K562 (cell line): ENCODE data around the gene TRIM33. TPM values are rescaled to one million over a fixed set of nuclear protein-coding genes. Genes with fewer than 3 reads are reported as not detected.
A peak's percentile ranks its signal among the peaks of the same experiment; 100 is the strongest.

ENCODE experiments used
- CHAMP1 ChIP-seq: fragments of 450-650 bp; IDR thresholded peaks from 2 replicates; pipeline ENCODE4 v1.6.1; 2016; ENCODE audit warnings: mild to moderate bottlenecking
- E2F5 ChIP-seq: sonication (generic); formaldehyde crosslinking; IDR thresholded peaks from 2 replicates; pipeline ENCODE4 v1.8.0; 2022; ENCODE audit warnings: mild to moderate bottlenecking, missing genetic modification reagents
- ESRRA ChIP-seq: fragments of 450-650 bp; IDR thresholded peaks from 2 replicates; pipeline ENCODE4 v1.6.1; 2014; ENCODE audit warnings: low read depth, mild to moderate bottlenecking, moderate library complexity, borderline replicate concordance
- ESRRB ChIP-seq: fragments of 250-450 bp; sonication (Bioruptor Pico); IDR thresholded peaks from 2 replicates; pipeline ENCODE4 v1.5.0; 2020; ENCODE audit warnings: mild to moderate bottlenecking, moderate library complexity, borderline replicate concordance
- HNRNPUL1 ChIP-seq: fragments of 200-400 bp; formaldehyde crosslinking; IDR thresholded peaks from 2 replicates; pipeline ENCODE4 v1.6.1; 2017; ENCODE audit warnings: low read length
- NELFE ChIP-seq: IDR thresholded peaks from 2 replicates; pipeline ENCODE4 v1.6.1; 2011; ENCODE audit warnings: mild to moderate bottlenecking; ENCODE audit not compliant: insufficient read depth, insufficient read length
- NFIX ChIP-seq: fragments of 250-450 bp; sonication (Bioruptor Pico); IDR thresholded peaks from 2 replicates; pipeline ENCODE4 v1.4.0; 2020; ENCODE audit warnings: low read depth, mild to moderate bottlenecking, moderate library complexity
- OTX1 ChIP-seq: fragments of 450-650 bp; formaldehyde crosslinking; IDR thresholded peaks from 2 replicates; pipeline ENCODE4 v1.4.0; 2022; ENCODE audit warnings: mild to moderate bottlenecking
- PHTF2 ChIP-seq: fragments of 250-450 bp; sonication (Bioruptor Pico); IDR thresholded peaks from 2 replicates; pipeline ENCODE4 v1.5.0; 2021; ENCODE audit warnings: mild to moderate bottlenecking
- PKNOX1 ChIP-seq: fragments of 450-650 bp; IDR thresholded peaks from 2 replicates; pipeline ENCODE4 v1.6.1; 2016
- PML ChIP-seq: IDR thresholded peaks from 2 replicates; pipeline ENCODE4 v1.6.1; 2012; ENCODE audit warnings: low read length, inconsistent platforms
- POLR2AphosphoS5 ChIP-seq: IDR thresholded peaks from 2 replicates; pipeline ENCODE4 v1.6.1; 2011; ENCODE audit warnings: mild to moderate bottlenecking, low read depth, low read length, moderate library complexity; ENCODE audit not compliant: control insufficient read depth, insufficient read depth
- RCOR1 ChIP-seq, 2 experiments: IDR thresholded peaks; 2 replicates each; pipeline ENCODE4 v1.6.1; 2012; ENCODE audit warnings: low read depth in 2 of 2, low read length in 2 of 2, borderline replicate concordance in 1 of 2, improper control_type of control experiment in 1 of 2
- RFX1 ChIP-seq: fragments of 450-650 bp; IDR thresholded peaks from 2 replicates; pipeline ENCODE4 v1.6.1; 2016; ENCODE audit warnings: mild to moderate bottlenecking, moderate library complexity
- SNRNP70 ChIP-seq: fragments of 200-400 bp; formaldehyde crosslinking; optimal IDR thresholded peaks from 2 replicates; pipeline ENCODE3; 2017; ENCODE audit warnings: low read depth, low read length
- SP2 ChIP-seq: IDR thresholded peaks from 2 replicates; pipeline ENCODE4 v1.6.1; 2011; ENCODE audit warnings: mild to moderate bottlenecking, low read depth, low read length, moderate library complexity; ENCODE audit not compliant: poor library complexity, severe bottlenecking; ENCODE audit errors: extremely low read depth
- TFAM ChIP-seq: fragments of 250-450 bp; sonication (Bioruptor Pico); conservative IDR thresholded peaks from 2 replicates; pipeline ENCODE4 v1.5.0; 2021; ENCODE audit warnings: mild to moderate bottlenecking, moderate library complexity
- TRIM28 ChIP-seq: fragments of 450-650 bp; IDR thresholded peaks from 2 replicates; pipeline ENCODE4 v1.6.1; 2017
- ZBTB26 ChIP-seq: fragments of 450-650 bp; formaldehyde crosslinking; IDR thresholded peaks from 2 replicates; pipeline ENCODE4 v1.4.0; 2022; ENCODE audit warnings: missing genetic modification characterization
- ZBTB8A ChIP-seq: fragments of 450-650 bp; IDR thresholded peaks from 2 replicates; pipeline ENCODE4 v1.6.1; 2018; ENCODE audit warnings: mild to moderate bottlenecking, moderate library complexity; ENCODE audit not compliant: partially characterized antibody
- ZNF133 ChIP-seq: fragments of 250-450 bp; sonication (Bioruptor Pico); IDR thresholded peaks from 2 replicates; pipeline ENCODE4 v1.4.0; 2020; ENCODE audit warnings: mild to moderate bottlenecking
- ZNF143 ChIP-seq: sonication (generic); formaldehyde crosslinking; IDR thresholded peaks from 2 replicates; pipeline ENCODE4 v1.9.0; 2022; ENCODE audit warnings: mild to moderate bottlenecking, missing genetic modification reagents
- ZNF740 ChIP-seq, 3 experiments: fragments of 200-800 bp in 1 of 3; sonication (Bioruptor generic) in 1 of 3; sonication (generic) in 1 of 3; formaldehyde crosslinking in 1 of 3; IDR thresholded peaks; 2 replicates each; pipeline versions ENCODE4 v1.6.1 to v1.8.0; 2016 to 2022; ENCODE audit warnings: mild to moderate bottlenecking in 2 of 3, missing compliant biosample characterization in 2 of 3, missing genetic modification characterization in 2 of 3, missing genetic modification reagents in 1 of 3
- ZNF79 ChIP-seq: fragments of 250-450 bp; sonication (Bioruptor Pico); IDR thresholded peaks from 2 replicates; pipeline ENCODE4 v1.4.0; 2020; ENCODE audit warnings: low read depth, mild to moderate bottlenecking, moderate library complexity
- polyA plus RNA-seq, 8 experiments: library from polyadenylated mRNA; depleted of rRNA in 4 of 8; stranded (reverse) in 5 of 8; unstranded in 3 of 8; fragments of >200 nt; fragmentation: Nextera tagmentation in 2 of 8; fragmentation: Illumina TruSeq in 1 of 8; extraction: Ambion mirVana in 2 of 8; extraction: Trizol in 1 of 8; gene quantifications; 2 replicates each; pipeline versions ENCODE4 v1.2.1 to v1.2.3, GENCODE V29; 2011 to 2014; ENCODE audit warnings: inconsistent platforms in 1 of 8, missing spikeins in 1 of 8
- total RNA-seq, 7 experiments: library from RNA; depleted of rRNA in 6 of 7; stranded (reverse); fragments of >200 nt in 6 of 7; fragmentation: Illumina TruSeq in 2 of 7; extraction: Trizol in 2 of 7; gene quantifications; 2 replicates each; pipeline versions ENCODE4 v1.2.1 to v1.2.3, GENCODE V29; 2011 to 2021; ENCODE audit warnings: low replicate concordance in 1 of 7

The TRIM33 gene
- total and polyA plus RNA-seq, 9 of the 15 experiments (the other 6 are each of a cell fraction or from before 2014, with no cell fraction given): 9.3 to 58.4 (median 40.2) TPM

GRCh38 chr1:114453361-114453784 is 57.6 kb downstream of the TRIM33 start (continued):
- TF ChIP-seq CHAMP1 (peak; percentile 68), NELFE (no peak), ESRRA (peak; percentile 36; the same call in 1 of the 2 replicates), SP2 (no peak), ZNF740 (CRISPR knock-in tag; IDR thresholded peaks at IDR 0.05) (no peak), ZNF740 (tag; IDR thresholded peaks at IDR 0.05) (no peak), PML (0 out of 2 replicates have a peak, but pooled peaks have one; percentile 38), HNRNPUL1 (no peak), RCOR1 (IDR thresholded peaks at IDR 0.05; ENCODE audit: borderline replicate concordance in 1 of 2, low read depth in 2 of 2, low read length in 2 of 2) (peak; percentile 61 to 93; a peak in 2 of 4 replicates), E2F5 (CRISPR knock-in tag) (no peak), PHTF2 (CRISPR knock-in tag) (no peak), TFAM (CRISPR knock-in tag) (no peak), ZBTB26 (CRISPR knock-in tag) (no peak), PKNOX1 (peak; percentile 87), POLR2AphosphoS5 (peak; percentile 75; the same call in 1 of the 2 replicates), OTX1 (no peak), SNRNP70 (no peak), ZNF79 (CRISPR knock-in tag) (no peak), ZNF143 (CRISPR knock-in tag) (no peak), TRIM28 (no peak), ESRRB (CRISPR knock-in tag) (no peak), ZBTB8A (no peak), ZNF133 (CRISPR knock-in tag) (no peak), NFIX (CRISPR knock-in tag) (no peak), RFX1 (no peak)
